RCC 7860 (cell line): Measurements from ENCODE around the gene CPNE2.
"Not testable (repeated sequence)": the region's sequence is repeated elsewhere in the genome, so short reads cannot be mapped to it uniquely, and the experiment has no call there.

Source experiments
- DNase-seq: peaks from one replicate; pipeline ENCODE4 v3.0.0-alpha.2; 2015; ENCODE audit warnings: low spot score
- FAIRE-seq: peaks from 2 replicates; lab custom pipeline; 2012; peaks lifted over from hg19 to GRCh38; lab: Jason Lieb, UNC

The CPNE2 gene

GRCh38 chr16:57069053-57069452 is 23.3 kb upstream of the CPNE2 start:
- FAIRE-seq (no peak), DNase-seq (no peak)

- FAIRE-seq (no peak), DNase-seq (no peak)
Observed at GRCh38 chr16:57069635-57070370, 22.6 kb upstream of the CPNE2 start.

- no peak for DNase-seq
- FAIRE-seq: no peak
Observed at GRCh38 chr16:57070424-57070823, 22.0 kb upstream of the CPNE2 start.

GRCh38 chr16:57071081-57071732 is 21.2 kb upstream of the CPNE2 start:
- DNase-seq, FAIRE-seq: not testable (repeated sequence)

GRCh38 chr16:57071831-57072582 is 20.4 kb upstream of the CPNE2 start:
- no peak for FAIRE-seq
- DNase-seq: no peak

GRCh38 chr16:57072616-57073275 is 19.6 kb upstream of the CPNE2 start:
- DNase-seq: no peak
- no peak for FAIRE-seq

GRCh38 chr16:57077714-57078113 is 14.7 kb upstream of the CPNE2 start:
- DNase-seq (no peak), FAIRE-seq (no peak)

- DNase-seq (no peak), FAIRE-seq (no peak)
Observed at GRCh38 chr16:57081744-57082143, 10.6 kb upstream of the CPNE2 start.

GRCh38 chr16:57082664-57083063 is 9.7 kb upstream of the CPNE2 start:
- FAIRE-seq: no peak
- no peak for DNase-seq

GRCh38 chr16:57083485-57084126 is 8.8 kb upstream of the CPNE2 start:
- no peak for DNase-seq
- FAIRE-seq: no peak

- FAIRE-seq (no peak), DNase-seq (peak; percentile 42)
Observed at GRCh38 chr16:57084257-57084770, 8.1 kb upstream of the CPNE2 start.

- FAIRE-seq (no peak), DNase-seq (no peak)
Observed at GRCh38 chr16:57084996-57085395, 7.4 kb upstream of the CPNE2 start.

GRCh38 chr16:57087003-57087402 is 5.4 kb upstream of the CPNE2 start:
- DNase-seq: no peak
- no peak for FAIRE-seq

GRCh38 chr16:57089406-57089805 is 3.0 kb upstream of the CPNE2 start:
- FAIRE-seq: no peak
- no peak for DNase-seq

- FAIRE-seq (peak; percentile 16), DNase-seq (peak; percentile 68)
Observed at GRCh38 chr16:57091200-57091974, 996 bp upstream of the CPNE2 start.

- DNase-seq (no peak), FAIRE-seq (no peak)
Observed at GRCh38 chr16:57092786-57093411, 516 bp downstream of the CPNE2 start.

- DNase-seq: no peak
- FAIRE-seq: no peak
Observed at GRCh38 chr16:57093666-57094564, 1.5 kb downstream of the CPNE2 start.

GRCh38 chr16:57094911-57095310 is 2.5 kb downstream of the CPNE2 start:
- DNase-seq (no peak), FAIRE-seq (no peak)
